Ishikawa (cell line): ENCODE measurements around the gene MFN2.

ENCODE experiments used
- CEBPB ChIP-seq: IDR thresholded peaks from 2 replicates; pipeline ENCODE4 v1.6.1; 2012
- CREB1 ChIP-seq: IDR thresholded peaks from 2 replicates; pipeline ENCODE4 v1.6.1; 2012; ENCODE audit warnings: low read depth
- EGR1 ChIP-seq: IDR thresholded peaks from 2 replicates; pipeline ENCODE4 v1.6.1; 2012
- EP300 ChIP-seq: IDR thresholded peaks from 2 replicates; pipeline ENCODE4 v1.6.1; 2012; ENCODE audit warnings: borderline replicate concordance
- FOXM1 ChIP-seq: IDR thresholded peaks from 2 replicates; pipeline ENCODE4 v1.6.1; 2012; ENCODE audit warnings: low read depth, borderline replicate concordance
- MAX ChIP-seq: IDR thresholded peaks from 2 replicates; pipeline ENCODE4 v1.6.1; 2012
- NFIC ChIP-seq: IDR thresholded peaks from 2 replicates; pipeline ENCODE4 v1.6.1; 2012
- RAD21 ChIP-seq: IDR thresholded peaks from 2 replicates; pipeline ENCODE4 v1.6.1; 2012; ENCODE audit warnings: low read depth
- REST ChIP-seq: IDR thresholded peaks from 2 replicates; pipeline ENCODE4 v1.6.1; 2012; ENCODE audit warnings: low read depth, mild to moderate bottlenecking
- TAF1 ChIP-seq: IDR thresholded peaks from 2 replicates; pipeline ENCODE4 v1.6.1; 2012; ENCODE audit warnings: low read depth, mild to moderate bottlenecking
- TCF12 ChIP-seq: IDR thresholded peaks from 2 replicates; pipeline ENCODE4 v1.6.1; 2012; ENCODE audit warnings: low read depth
- TEAD4 ChIP-seq: IDR thresholded peaks from 2 replicates; pipeline ENCODE4 v1.6.1; 2012
- YY1 ChIP-seq: IDR thresholded peaks from 2 replicates; pipeline ENCODE4 v1.6.1; 2012; ENCODE audit warnings: low read depth
- ZBTB7A ChIP-seq: IDR thresholded peaks from 2 replicates; pipeline ENCODE4 v1.6.1; 2012; ENCODE audit warnings: low read depth
- TF ChIP-seq, protein P1 (sequence below): IDR thresholded peaks from 2 replicates; pipeline ENCODE4 v1.6.1; 2012

Gene MFN2

GRCh38 chr1:11952455-11953109 is 27.7 kb upstream of the MFN2 start:
- TF ChIP-seq EP300 = no peak
- no peak for TF ChIP-seq YY1
- TF ChIP-seq NFIC = no peak
- TF ChIP-seq TEAD4 = no peak
- TF ChIP-seq, protein P1, sequence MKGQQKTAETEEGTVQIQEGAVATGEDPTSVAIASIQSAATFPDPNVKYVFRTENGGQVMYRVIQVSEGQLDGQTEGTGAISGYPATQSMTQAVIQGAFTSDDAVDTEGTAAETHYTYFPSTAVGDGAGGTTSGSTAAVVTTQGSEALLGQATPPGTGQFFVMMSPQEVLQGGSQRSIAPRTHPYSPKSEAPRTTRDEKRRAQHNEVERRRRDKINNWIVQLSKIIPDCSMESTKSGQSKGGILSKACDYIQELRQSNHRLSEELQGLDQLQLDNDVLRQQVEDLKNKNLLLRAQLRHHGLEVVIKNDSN = no peak
- no peak for TF ChIP-seq FOXM1
- no peak for TF ChIP-seq EGR1
- no peak for TF ChIP-seq TAF1
- no peak for TF ChIP-seq TCF12
- TF ChIP-seq CREB1 = no peak
- TF ChIP-seq CEBPB = no peak

DNA sequence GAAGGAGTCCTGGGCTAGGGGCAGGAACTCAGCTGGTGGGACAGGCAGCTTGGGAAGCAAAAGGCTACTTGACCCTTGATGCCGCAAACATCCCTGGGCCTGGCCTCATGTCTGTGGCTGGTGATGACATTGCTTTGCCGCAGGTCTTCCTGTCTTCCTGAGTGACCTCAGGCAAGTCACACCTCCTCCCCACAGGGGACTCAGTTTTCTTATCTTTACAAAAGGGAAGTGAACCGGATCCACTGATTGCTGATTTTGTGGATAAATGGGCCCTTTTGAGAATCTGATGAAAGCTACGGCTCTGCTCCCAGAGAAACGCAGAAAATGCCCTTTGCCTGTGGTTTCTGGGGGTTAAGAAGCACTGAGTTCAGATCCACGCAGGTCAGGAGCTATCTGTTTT is 25.0 kb upstream of the MFN2 start:
- TF ChIP-seq TCF12 = no peak
- no peak for TF ChIP-seq FOXM1
- no peak for TF ChIP-seq YY1

DNA sequence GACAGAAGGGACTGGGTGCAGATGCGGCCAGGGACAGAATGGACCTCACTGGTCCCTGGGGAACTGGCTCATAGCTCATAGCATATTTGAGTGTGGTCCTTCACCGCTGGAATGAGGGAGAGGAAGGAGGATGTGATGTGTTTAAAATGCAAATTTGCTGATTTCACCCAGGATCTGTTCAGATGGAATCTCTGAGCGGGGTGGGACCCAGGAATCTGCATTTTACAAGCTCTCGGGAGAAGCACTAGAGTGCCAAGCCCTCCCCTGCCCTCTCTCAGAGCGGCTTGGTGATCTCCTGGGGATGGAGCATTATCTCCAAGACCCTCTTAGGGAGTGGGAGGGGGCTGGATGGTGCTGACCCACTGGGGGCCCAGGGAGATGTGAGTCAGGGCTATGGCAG is 22.8 kb upstream of the MFN2 start:
- TF ChIP-seq EGR1 (no peak), ZBTB7A (no peak), REST (no peak), YY1 (no peak), TEAD4 (no peak), RAD21 (no peak), NFIC (no peak), TAF1 (no peak), FOXM1 (no peak), EP300 (no peak), CEBPB (no peak), MAX (no peak), CREB1 (no peak), TCF12 (no peak)
- TF ChIP-seq, protein P1 = no peak

- TF ChIP-seq, protein P1 = no peak
- TF ChIP-seq TCF12 (no peak), EP300 (no peak), EGR1 (no peak), RAD21 (no peak), REST (no peak), TAF1 (no peak), TEAD4 (no peak), CEBPB (no peak), YY1 (no peak), ZBTB7A (no peak), MAX (no peak), CREB1 (no peak), NFIC (no peak), FOXM1 (no peak)
Measured at GRCh38 chr1:11957897-11958296, 22.3 kb upstream of the MFN2 start.

DNA sequence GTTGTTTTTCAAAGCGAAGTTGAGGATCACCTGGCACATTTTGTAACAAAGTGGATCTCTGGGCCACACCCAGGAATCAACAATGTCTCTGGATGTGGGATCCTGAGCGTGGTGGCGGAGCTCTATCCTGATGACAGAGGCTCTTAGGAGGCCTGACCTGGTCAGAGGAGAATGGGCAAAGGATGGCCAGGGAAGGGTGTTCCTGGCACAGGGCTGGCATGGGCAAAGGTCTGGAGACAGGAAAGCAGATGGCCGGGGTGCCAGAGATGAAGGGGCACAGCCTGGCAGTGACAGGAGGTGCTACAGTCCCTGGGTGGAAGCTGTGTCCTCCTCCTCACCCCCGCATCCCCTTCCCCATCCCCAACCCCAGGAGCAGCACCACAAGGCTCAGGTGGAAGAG is 20.0 kb upstream of the MFN2 start:
- no peak for TF ChIP-seq REST
- no peak for TF ChIP-seq EP300
- TF ChIP-seq, protein P1 = no peak
